H1 (cell line): ENCODE data around the gene CLEC2B. TPM values are rescaled to one million over a fixed set of nuclear protein-coding genes. Genes with fewer than 3 reads are reported as not detected.

Source experiments
- CTCF ChIA-PET: fragments of 300-600 bp; sonication (Branson Sonifier 250); formaldehyde crosslinking; loops from one replicate; lab custom pipeline; 2021; ENCODE audit not compliant: partially characterized antibody; lab: Charles Lee
- POLR2A ChIA-PET: fragments of 300-600 bp; sonication (Branson Sonifier 250); formaldehyde crosslinking; loops from one replicate; lab custom pipeline; 2021; ENCODE audit warnings: inconsistent platforms; ENCODE audit not compliant: partially characterized antibody; lab: Charles Lee
- DNase-seq, 2 experiments: peaks; one replicate each; pipeline versions ENCODE4 v3.0.0 to v3.0.0-alpha.2; 2010 to 2022; ENCODE audit warnings: low spot score in 2 of 2, low read depth in 1 of 2, mixed read lengths in 1 of 2
- FAIRE-seq: peaks from 2 replicates; lab custom pipeline; 2011; peaks lifted over from hg19 to GRCh38; lab: Jason Lieb, UNC
- H2AFZ ChIP-seq: 2 replicates; pipeline ENCODE4 v1.8.1; 2012; ENCODE audit warnings: low read length, inconsistent platforms
- H2AK5ac ChIP-seq: 2 replicates; pipeline ENCODE4 v1.6.1; 2013; ENCODE audit warnings: low read depth, low read length
- H2BK120ac ChIP-seq: replicated peaks from 2 replicates; pipeline ENCODE3; 2013; ENCODE audit warnings: low read depth, low read length, inconsistent platforms
- H2BK12ac ChIP-seq: 2 replicates; pipeline ENCODE4 v1.6.1; 2013; ENCODE audit warnings: low read depth, low read length
- H2BK15ac ChIP-seq: 2 replicates; pipeline ENCODE4 v1.6.1; 2013; ENCODE audit warnings: low read length
- H2BK20ac ChIP-seq: 2 replicates; pipeline ENCODE4 v1.6.1; 2013; ENCODE audit warnings: low read length
- H2BK5ac ChIP-seq: 2 replicates; pipeline ENCODE4 v1.6.1; 2013; ENCODE audit warnings: low read depth, low read length
- H3K14ac ChIP-seq: 2 replicates; pipeline ENCODE4 v1.6.1; 2013; ENCODE audit warnings: inconsistent platforms; ENCODE audit not compliant: insufficient read length
- H3K18ac ChIP-seq: 2 replicates; pipeline ENCODE4 v1.6.1; 2013; ENCODE audit warnings: low read length; ENCODE audit errors: extremely low read depth
- H3K23ac ChIP-seq: 2 replicates; pipeline ENCODE4 v1.6.1; 2013; ENCODE audit warnings: inconsistent platforms; ENCODE audit not compliant: insufficient read length
- H3K23me2 ChIP-seq: 2 replicates; pipeline ENCODE4 v1.6.1; 2013; ENCODE audit warnings: low read depth, low read length
- H3K27ac ChIP-seq: 2 replicates; pipeline ENCODE4 v1.6.1; 2011; ENCODE audit warnings: low read depth, low read length, inconsistent platforms
- H3K27me3 ChIP-seq, 4 experiments: replicated peaks in 1 of 4; 1 replicate in 1 of 4; 2 replicates in 3 of 4; pipeline versions ENCODE4 v1.6.1 to v1.8.1; 2011 to 2013; ENCODE audit warnings: low read length in 3 of 4, mild to moderate bottlenecking in 3 of 4, inconsistent platforms in 2 of 4, mixed read lengths in 2 of 4, moderate library complexity in 1 of 4; ENCODE audit not compliant: control insufficient read depth in 3 of 4, insufficient read depth in 3 of 4; ENCODE audit errors: extremely low read depth in 1 of 4
- H3K36me3 ChIP-seq, 4 experiments: 2 replicates each; pipeline versions ENCODE4 v1.6.1 to v1.8.1; 2011 to 2013; ENCODE audit warnings: mild to moderate bottlenecking in 4 of 4, low read length in 3 of 4, moderate library complexity in 2 of 4, control low read depth in 1 of 4, inconsistent platforms in 1 of 4; ENCODE audit not compliant: insufficient read depth in 4 of 4, control insufficient read depth in 2 of 4
- H3K4ac ChIP-seq: replicated peaks from 2 replicates; pipeline ENCODE3; 2013; ENCODE audit warnings: low read length, low read depth, mixed read lengths, inconsistent platforms; ENCODE audit not compliant: insufficient read length
- H3K4me1 ChIP-seq, 4 experiments: replicated peaks in 1 of 4; 1 replicate in 1 of 4; 2 replicates in 3 of 4; pipeline versions ENCODE4 v1.6.1 to v1.8.1; 2011 to 2013; ENCODE audit warnings: low read length in 3 of 4, inconsistent platforms in 2 of 4, mixed read lengths in 1 of 4; ENCODE audit not compliant: insufficient read depth in 4 of 4, control insufficient read depth in 3 of 4
- H3K4me2 ChIP-seq, 2 experiments: 2 replicates each; pipeline versions ENCODE4 v1.6.1 to v1.8.1; 2011 to 2013; ENCODE audit warnings: low read depth in 2 of 2, low read length in 2 of 2, control low read depth in 1 of 2, inconsistent platforms in 1 of 2, mild to moderate bottlenecking in 1 of 2; ENCODE audit not compliant: insufficient read depth in 1 of 2
- H3K4me3 ChIP-seq, 4 experiments: fragments of 200-600, 300-600 bp in 1 of 4; sonication (generic), shearing (Covaris generic), sonication (Bioruptor Twin) in 1 of 4; 2 replicates each; pipeline versions ENCODE4 v1.5.1 to v1.8.1; 2011 to 2016; ENCODE audit warnings: low read length in 4 of 4, low read depth in 3 of 4, control low read depth in 2 of 4, inconsistent platforms in 2 of 4, mild to moderate bottlenecking in 2 of 4, mixed read lengths in 1 of 4, moderate library complexity in 1 of 4; ENCODE audit not compliant: insufficient read depth in 2 of 4; ENCODE audit errors: extremely low read depth in 1 of 4
- H3K56ac ChIP-seq: replicated peaks from 2 replicates; pipeline ENCODE3; 2013; ENCODE audit warnings: low read depth, mild to moderate bottlenecking, mixed read lengths, low read length, inconsistent platforms; ENCODE audit not compliant: insufficient read length
- H3K79me1 ChIP-seq: 2 replicates; pipeline ENCODE4 v1.6.1; 2013; ENCODE audit warnings: low read depth, low read length, control low read depth
- H3K79me2 ChIP-seq, 2 experiments: 2 replicates each; pipeline versions ENCODE4 v1.6.1 to v1.8.1; 2012 to 2013; ENCODE audit warnings: low read length in 2 of 2, mild to moderate bottlenecking in 2 of 2, inconsistent platforms in 1 of 2; ENCODE audit not compliant: insufficient read depth in 2 of 2, control insufficient read depth in 1 of 2
- H3K9ac ChIP-seq, 4 experiments: replicated peaks in 1 of 4; 1 replicate in 1 of 4; 2 replicates in 3 of 4; pipeline versions ENCODE4 v1.6.1 to v1.8.1; 2011 to 2013; ENCODE audit warnings: low read depth in 3 of 4, low read length in 3 of 4, control low read depth in 2 of 4, mild to moderate bottlenecking in 2 of 4, moderate library complexity in 2 of 4, inconsistent platforms in 1 of 4; ENCODE audit errors: extremely low read depth in 1 of 4
- H3K9me3 ChIP-seq, 2 experiments: 2 replicates each; pipeline versions ENCODE4 v1.6.1 to v1.8.1; 2012 to 2013; ENCODE audit warnings: mild to moderate bottlenecking in 2 of 2, moderate library complexity in 2 of 2, control low read depth in 1 of 2, inconsistent platforms in 1 of 2, low read depth in 1 of 2, low read length in 1 of 2, mixed read lengths in 1 of 2; ENCODE audit not compliant: insufficient read depth in 2 of 2
- H4K20me1 ChIP-seq, 2 experiments: replicated peaks in 1 of 2; 2 replicates each; pipeline versions ENCODE3 to v1.8.1; 2011 to 2013; ENCODE audit warnings: inconsistent platforms in 2 of 2, low read length in 2 of 2, mild to moderate bottlenecking in 1 of 2; ENCODE audit not compliant: insufficient read depth in 2 of 2, control insufficient read depth in 1 of 2
- H4K5ac ChIP-seq: 2 replicates; pipeline ENCODE4 v1.6.1; 2013; ENCODE audit warnings: low read length, low read depth, mixed read lengths, inconsistent platforms; ENCODE audit not compliant: insufficient read length
- H4K8ac ChIP-seq: 2 replicates; pipeline ENCODE4 v1.8.0; 2013; ENCODE audit warnings: mild to moderate bottlenecking, moderate library complexity, low read length, inconsistent platforms; ENCODE audit not compliant: insufficient read depth; ENCODE audit errors: extremely low read depth
- H4K91ac ChIP-seq: replicated peaks from 2 replicates; pipeline ENCODE3; 2013; ENCODE audit warnings: low read length, mixed read lengths, inconsistent platforms; ENCODE audit not compliant: insufficient read length
- MAFK ChIP-seq: IDR thresholded peaks from 2 replicates; pipeline ENCODE4 v1.6.1; 2012; ENCODE audit warnings: low read depth, mild to moderate bottlenecking, improper control_type of control experiment, low read length
- WGBS, 2 experiments: shearing (Covaris generic) in 1 of 2; methylation state at CpG; one replicate each; pipeline versions ENCODE4 v1.1.6 to v1.1.7; 2013 to 2015; ENCODE audit warnings: low lambda C conversion rate in 2 of 2, mixed read lengths in 2 of 2, inconsistent platforms in 1 of 2, low coverage in 1 of 2, missing lambda C conversion rate in 1 of 2; ENCODE audit not compliant: insufficient replicate concordance in 2 of 2, insufficient coverage in 1 of 2, insufficient read length in 1 of 2; ENCODE audit errors: extremely low coverage in 1 of 2, missing lambda C conversion rate in 1 of 2; 5-methylcytosine and 5-hydroxymethylcytosine counted together
- polyA plus RNA-seq, 7 experiments: library from polyadenylated mRNA; depleted of rRNA in 3 of 7; stranded (reverse) in 5 of 7; unstranded in 2 of 7; fragments of >200 nt in 5 of 7; fragments of 200-250 nt in 2 of 7; gene quantifications; 1 replicate in 5 of 7; 2 replicates in 1 of 7; 4 replicates in 1 of 7; pipeline versions ENCODE4 v1.2.1 to v1.2.3, GENCODE V29; 2011 to 2013; ENCODE audit warnings: missing spikeins in 2 of 7, mixed read lengths in 2 of 7
- total RNA-seq: library from RNA; stranded (reverse); fragmentation: NEBNext Ultra II Directional; extraction: Animal tissue kit (Norgen Biotek cat#: 25700); gene quantifications from 2 replicates; pipeline ENCODE4 v1.2.1, GENCODE V29; 2021

CLEC2B gene
- total and polyA plus RNA-seq, 2 of the 8 experiments (the other 6 are each of a cell fraction or from before 2014, with no cell fraction given) = not detected

DNA sequence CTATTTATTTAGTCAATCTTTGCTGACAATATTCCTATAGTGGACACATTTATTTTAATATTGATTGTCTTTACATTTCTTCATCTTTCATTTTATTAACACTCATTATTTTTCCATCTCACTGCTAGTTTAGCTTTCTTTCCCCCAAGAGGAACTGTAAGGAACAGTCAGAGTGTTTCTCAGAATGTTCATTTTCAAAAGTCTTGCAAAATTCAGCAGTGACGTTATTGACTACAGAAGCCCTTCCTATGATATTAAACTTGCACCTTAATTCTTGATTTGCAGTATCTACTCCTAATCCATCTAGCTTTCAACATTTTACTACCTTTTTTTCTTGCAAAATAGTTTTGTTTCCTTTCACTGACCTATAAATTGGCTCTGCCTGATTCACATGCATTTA, 13.0 kb downstream of the CLEC2B start:
- WGBS, 2 experiments = 95% methylated on average over 1 of the region's 1 CpG; no CpG with 5 or more reads in 1 of the 2 experiments
- H4K5ac ChIP-seq = no peak overlapping the region
- H2BK120ac ChIP-seq = no peak overlapping the region
- peak overlapping the region; percentile 40; the same call in 1 of the 2 replicates for H2AFZ ChIP-seq
- H2BK15ac ChIP-seq = no peak overlapping the region
- H3K9me3 ChIP-seq = no peaks in the 10 kb centered on the region
- H3K23me2 ChIP-seq = no peaks in the 10 kb centered on the region
- FAIRE-seq (no peak), DNase-seq (no peak)
- H4K8ac ChIP-seq = no peak overlapping the region
- no peak overlapping the region for H3K23ac ChIP-seq
- H3K27me3 ChIP-seq = no peaks in the 10 kb centered on the region
- H4K20me1 ChIP-seq = no peaks in the 10 kb centered on the region
- H2BK5ac ChIP-seq = no peak overlapping the region
- no peaks in the 10 kb centered on the region for H3K4me1 ChIP-seq
- H3K18ac ChIP-seq = no peak overlapping the region
- no peak overlapping the region for H3K4me2 ChIP-seq
- no peak overlapping the region for H4K91ac ChIP-seq
- no peak for TF ChIP-seq MAFK
- H3K14ac ChIP-seq = no peak overlapping the region
- no peak overlapping the region for H3K4me3 ChIP-seq
- H3K56ac ChIP-seq = no peak overlapping the region
- ChIA-PET POLR2A (interaction anchor here (1.1 kb wide), 1 partner anchor 40 kb away, joined by 3 read pairs; no protein-coding TSS in a partner anchor), CTCF (interaction anchor here (2.2 to 2.3 kb wide), 2 partner anchors 42 to 105 kb away, joined by 6 to 8 read pairs; no protein-coding TSS in a partner anchor)
- no peaks in the 10 kb centered on the region for H3K36me3 ChIP-seq
- H3K4ac ChIP-seq = no peak overlapping the region
- no peaks in the 10 kb centered on the region for H3K79me2 ChIP-seq
- no peak overlapping the region for H2AK5ac ChIP-seq
- H2BK12ac ChIP-seq = no peak overlapping the region
- H3K79me1 ChIP-seq = no peaks in the 10 kb centered on the region
- H3K27ac ChIP-seq = no peak overlapping the region
- H2BK20ac ChIP-seq = no peak overlapping the region
- no peak overlapping the region for H3K9ac ChIP-seq
